Fibroblast of upper back skin (primary cell): ENCODE data around the gene DUSP14.
"Not testable (repeated sequence)": the region's sequence is repeated elsewhere in the genome, so short reads cannot be mapped to it uniquely, and the experiment has no call there.

Source experiments
- DNase-seq: peaks from one replicate; pipeline ENCODE4 v3.0.0-alpha.2; 2013

The DUSP14 gene

DNA sequence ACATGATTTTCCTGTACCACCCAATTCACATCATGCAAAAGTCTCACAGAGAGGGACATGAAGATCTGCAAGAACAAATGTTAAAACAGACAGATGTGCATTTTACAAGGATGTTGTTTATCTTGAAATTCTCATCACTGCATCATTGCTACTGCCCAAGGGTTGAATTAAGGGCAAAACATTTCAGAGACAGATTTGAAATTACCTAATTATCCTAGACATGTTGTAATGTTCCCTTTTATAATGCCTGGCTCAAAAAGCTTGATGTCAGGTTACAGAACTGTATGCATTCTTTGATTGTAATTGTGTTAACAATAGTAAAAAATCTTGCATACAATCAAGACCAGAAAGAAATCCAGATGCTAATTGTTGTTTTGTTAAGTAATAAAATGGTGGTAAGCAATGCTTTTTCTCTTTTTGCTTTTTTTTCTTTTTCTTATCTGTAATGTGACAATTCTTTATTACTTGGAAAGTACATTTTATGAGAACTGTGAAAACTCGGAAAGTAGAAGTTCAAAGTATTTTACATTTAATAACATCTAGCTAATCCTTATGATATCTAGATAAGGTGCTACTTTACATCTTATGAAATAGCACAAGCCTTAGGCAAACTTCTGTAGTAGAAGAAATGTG, 3.6 kb upstream of the DUSP14 start:
- no peak for DNase-seq

DNA sequence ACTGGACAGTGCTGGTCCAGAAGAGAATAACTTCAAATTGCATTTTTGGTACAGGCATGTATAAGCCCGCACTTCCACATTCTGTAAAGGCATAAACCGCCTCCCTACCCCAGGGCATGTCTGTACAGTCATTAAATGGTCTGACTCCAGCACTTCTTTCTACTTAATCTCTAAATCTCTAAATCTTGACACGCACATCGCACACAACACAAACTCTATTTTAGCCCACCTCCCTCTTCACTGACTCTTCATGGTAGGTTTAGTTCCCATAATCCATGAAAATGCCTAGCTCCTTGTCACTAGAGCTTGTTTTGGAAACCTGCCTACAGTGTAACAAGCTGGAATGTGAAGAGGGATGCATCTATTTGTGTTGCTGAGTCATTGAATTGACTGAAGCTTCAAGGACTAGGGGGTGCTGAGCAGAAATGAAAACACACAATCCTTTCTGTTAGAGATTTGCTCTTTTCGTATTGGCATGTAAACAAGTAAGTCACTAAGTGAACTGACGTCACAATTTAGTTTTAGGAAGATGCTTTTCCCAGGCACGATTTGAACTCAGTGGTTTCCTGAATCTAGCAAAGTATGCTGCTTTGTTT, 1.6 kb upstream of the DUSP14 start:
- peak; percentile 96 for DNase-seq

DNA sequence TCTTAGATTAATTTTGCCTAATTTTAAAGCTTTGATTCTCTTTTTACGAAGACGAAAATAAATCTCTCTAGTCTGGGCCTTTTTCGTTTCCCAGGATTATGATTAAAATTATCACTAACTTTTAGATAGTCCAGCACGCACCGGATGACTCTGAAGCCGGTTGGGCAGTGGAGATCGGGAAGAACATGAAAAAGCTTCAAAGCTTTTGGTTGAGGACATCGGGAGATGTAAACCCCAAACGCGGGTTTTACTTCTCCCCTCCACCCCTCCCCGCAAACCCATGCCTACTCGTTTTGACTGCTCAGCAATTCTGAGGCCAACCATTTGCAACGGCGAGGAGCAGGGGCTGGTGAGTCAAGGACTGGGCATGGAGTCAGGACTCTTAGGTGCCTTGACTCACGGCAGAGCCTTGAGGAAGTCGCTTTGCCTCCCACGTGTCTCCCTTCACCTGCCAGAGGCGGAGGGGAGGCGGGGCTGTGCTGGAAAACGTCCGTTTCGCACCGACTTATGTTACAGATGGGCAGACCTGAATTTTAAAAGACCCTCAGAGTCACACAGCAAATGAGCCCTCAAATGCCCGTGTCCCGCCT, 989 bp upstream of the DUSP14 start:
- peak; percentile 95 for DNase-seq

DNA sequence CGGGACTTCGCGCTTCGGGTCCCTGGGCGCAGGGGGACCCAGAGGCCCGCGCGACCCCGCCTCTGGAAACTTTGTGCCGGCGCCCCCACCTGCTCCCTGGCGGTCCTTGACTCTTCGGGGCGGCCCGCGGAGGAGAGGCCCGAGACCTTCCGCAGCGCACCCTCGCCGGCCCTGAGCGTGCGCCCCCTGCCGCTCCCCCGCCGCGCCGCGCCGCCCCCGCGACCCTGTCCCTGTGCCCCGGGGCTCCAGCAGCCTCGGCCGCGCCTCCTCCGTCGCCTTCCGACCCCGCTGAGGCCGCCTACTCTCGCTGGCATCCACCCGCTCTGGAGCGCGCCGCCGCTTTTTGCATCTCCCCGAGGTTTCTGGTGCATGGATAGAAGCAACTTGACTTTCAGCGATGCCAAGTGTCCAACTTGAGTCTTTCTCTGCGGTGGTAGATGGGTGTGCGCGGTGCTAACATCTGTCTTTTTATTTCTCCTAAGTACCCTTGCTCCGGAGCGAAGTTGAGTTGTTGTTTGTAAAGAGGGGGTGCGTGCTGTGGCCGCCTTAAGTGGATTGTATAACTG, 414 bp downstream of the DUSP14 start:
- peak; percentile 39 for DNase-seq

DNA sequence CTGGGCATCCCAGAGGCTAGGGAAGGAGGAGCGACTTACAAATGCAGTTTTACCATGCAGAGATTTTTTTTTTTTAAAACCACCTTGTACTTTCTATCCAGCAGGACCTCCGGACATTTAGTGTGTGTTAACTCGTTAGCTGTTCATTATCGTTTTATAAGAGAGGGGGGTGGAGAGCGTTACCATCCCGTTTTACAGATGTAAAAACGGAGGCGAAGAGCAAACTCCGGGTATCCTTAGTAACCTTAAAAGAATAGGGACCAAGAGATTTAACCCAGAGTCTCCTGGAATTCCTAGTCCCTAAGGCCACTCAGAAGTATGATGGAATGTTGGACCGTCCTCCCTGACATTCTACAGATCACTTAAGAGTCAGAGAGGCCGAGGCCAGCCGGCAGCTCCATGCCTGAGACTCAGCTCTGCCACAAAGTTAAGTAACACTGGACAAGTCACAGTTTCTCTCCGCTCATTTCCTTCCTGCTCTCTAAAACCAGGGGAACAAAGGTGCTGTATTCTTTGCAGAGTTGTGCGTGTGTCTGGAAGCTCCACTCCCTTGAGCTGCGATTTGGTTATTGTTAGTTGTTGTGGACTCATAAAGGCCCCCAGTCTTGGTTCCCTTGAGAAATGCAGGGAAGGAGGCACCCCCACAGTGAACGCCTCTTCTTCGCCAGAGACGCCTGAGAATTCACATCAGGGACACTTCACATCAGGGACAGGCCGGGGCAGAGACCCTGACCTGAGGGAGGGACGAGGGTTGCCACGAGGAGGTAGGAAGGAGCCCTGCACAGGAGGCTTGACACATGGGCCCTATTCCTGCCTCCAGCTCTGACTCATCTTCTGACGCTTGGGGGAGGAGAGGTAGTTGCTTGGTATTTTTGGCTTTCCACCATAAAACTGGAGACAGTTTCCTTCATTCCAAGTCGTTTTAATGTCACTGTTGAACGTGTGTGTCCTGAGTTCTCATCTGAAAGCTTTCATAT, 1.2 kb downstream of the DUSP14 start:
- DNase-seq: peak; percentile 90

DNA sequence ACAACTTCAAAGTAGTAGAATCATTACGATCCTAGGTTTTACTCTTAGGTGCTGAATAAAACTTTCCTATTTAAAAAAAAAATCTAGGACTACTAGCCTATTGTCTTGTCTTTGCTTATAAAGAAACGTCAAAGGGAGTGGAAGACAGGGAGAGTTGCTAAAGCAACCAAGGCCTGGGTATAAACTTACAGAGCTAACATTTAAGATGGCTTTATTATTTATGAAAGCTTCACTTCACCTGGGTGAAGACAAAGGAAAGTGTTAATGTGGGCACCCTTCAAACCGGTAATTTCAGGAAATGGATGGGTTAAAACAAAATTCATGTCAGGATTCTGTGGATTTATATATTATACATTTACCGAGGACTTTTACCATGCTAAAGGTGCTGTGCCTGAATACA, 2.5 kb downstream of the DUSP14 start:
- no peak for DNase-seq

DNA sequence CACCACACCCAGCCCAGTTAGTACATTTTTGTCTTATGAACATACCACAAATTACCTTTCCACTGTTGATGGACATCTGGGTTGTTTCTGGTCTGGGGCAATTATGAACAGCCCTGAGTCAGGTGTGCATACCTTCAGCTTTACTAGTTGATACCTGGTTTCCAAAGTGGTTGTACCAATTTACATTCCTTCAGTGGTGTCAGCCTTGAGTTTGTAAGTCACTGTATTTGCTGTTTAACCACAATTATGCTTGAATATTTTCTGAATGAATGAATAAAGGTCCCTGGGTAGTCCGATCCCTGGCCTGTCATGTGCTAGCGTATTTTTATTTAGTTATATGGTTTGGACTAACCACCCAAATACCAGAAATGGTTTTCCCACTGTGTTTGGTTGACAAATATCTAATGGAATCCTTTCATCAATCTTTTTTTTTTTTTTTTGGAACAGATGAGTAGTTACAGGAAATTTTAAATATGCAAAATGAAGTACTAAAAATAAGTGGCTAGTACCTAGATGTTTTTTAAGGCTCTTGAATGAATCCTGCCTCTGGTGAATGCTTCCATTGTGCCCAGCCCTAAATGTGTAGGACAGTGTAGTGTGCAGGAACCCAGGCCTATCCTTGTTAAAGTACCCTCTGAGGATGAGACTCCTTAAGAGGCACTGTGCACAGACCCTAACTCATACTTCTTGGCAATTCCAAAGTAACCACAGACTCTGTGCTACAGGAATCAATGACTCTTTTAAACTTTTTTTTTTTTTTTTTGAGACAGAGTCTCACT, 3.7 kb downstream of the DUSP14 start:
- peak; percentile 97 for DNase-seq

DNA sequence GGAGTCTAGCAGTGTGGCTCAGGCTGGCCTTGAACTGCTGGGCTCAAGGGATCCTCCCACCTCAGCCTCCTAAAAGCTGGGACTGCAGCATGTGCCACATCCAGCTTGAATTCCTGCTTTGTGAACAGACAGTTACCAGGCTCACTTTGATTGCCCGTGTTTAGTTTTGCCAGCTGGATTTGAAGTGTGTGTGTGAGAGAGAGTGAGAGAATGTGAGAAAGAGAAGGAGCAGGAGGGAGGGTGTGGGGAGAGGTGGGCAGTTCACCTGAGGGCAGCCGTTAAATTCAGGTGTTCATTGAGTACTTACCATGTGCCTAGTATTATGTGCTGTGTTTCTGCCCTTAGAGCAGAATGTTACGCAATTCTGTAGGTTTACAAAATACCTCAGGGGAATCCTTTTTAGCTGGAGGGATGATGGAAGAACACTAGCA, 4.7 kb downstream of the DUSP14 start:
- no peak for DNase-seq

DNA sequence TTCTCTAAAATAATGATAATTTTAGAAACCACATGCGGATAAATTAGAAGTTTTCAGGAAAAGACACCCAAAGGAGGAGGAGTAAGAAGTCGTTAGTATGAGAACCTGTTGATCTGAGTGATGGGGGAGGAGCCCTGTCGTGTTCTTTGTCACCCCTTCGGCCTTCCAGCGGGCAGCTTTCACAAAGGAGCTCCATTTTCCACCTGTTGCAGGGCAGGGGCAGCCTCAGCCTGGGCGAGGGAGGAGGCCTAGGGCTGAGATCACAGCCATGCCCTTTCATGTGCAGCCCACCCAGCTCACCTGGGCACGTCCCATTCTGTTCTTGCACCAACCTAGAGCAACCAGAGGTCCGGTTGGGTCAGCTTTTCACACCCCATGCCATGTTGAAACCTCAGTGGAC, 5.3 kb downstream of the DUSP14 start:
- no peak for DNase-seq

DNA sequence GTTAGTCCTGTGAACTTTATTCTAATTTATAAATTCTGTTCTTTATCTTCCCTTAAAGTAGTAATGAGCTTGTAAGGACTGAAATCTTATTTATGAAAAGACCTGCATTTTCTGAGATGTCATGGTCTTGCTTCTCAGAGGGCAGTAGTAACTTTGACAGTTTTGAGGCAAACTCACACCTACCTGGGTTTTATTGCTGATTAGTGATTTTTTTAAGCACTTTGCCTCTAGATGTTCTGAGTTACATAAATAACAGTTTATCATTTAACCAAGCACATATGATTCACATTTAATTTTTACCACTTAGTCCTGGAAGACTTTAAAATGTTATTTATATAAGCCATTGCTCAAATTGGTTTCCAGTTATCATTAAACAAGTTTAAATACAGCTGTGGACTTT, 10.7 kb downstream of the DUSP14 start:
- DNase-seq: no peak

DNA sequence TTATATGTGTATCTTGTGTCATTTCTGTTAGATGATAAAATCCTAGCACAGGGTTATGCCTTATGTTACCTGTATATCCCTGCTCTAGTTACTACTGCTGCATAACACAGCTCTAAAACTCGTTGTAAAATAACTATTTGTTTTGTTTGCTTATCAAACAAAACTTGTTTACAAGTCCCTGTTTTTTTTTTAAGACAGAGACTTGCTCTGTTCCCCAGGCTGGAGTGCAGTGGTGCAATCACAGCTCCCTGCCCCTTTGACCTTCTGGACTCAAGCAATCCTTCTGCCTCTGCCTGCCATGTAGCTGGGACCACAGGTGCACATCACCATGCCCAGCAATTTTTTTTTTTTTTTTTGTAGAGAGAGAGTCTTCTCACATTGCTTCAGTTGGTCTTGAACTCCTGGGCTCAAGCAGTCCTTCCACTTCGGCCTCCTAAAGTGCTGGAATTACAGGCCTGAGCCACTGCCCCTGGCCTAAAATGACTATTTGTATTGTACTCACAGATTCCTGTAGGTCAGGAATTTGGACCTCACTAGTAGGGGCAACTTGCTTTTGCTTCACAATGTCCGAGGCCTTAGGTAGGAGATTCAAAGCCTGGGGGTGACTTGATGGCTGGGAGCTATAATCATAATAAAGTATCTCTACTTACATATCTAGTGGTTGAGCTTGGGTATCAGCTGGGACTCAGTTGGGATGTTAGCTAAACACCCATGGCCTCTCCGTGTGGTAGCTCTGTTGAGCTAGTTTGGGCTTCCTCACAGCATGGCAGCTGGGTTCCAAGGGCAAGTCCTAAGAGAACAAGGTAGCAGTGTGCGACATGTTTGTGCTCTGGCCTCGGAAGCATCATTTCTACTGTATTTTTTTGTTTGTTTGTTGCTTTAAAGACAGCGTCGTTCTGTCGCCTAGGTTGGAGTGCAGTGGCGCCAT, 12.6 kb downstream of the DUSP14 start:
- DNase-seq: no peak

DNA sequence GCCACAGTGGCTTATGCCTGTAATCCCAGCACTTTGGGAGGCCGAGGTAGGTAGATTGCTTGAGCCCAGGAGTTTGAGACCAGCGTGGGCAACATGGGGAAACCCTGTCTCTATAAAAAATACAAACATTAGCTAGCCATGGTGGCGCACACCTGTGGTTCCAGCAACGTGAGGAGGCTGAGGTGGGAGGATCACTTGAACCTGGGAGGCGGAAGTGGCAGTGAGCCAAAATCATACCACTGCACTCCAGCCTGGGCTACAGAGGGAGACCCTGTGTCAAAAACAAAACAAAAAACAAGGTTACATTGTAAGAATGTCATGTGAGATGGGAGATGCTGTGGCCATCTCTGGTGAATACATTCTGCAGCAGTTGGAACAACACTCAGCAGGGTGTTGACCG, 13.5 kb downstream of the DUSP14 start:
- DNase-seq: no peak

DNA sequence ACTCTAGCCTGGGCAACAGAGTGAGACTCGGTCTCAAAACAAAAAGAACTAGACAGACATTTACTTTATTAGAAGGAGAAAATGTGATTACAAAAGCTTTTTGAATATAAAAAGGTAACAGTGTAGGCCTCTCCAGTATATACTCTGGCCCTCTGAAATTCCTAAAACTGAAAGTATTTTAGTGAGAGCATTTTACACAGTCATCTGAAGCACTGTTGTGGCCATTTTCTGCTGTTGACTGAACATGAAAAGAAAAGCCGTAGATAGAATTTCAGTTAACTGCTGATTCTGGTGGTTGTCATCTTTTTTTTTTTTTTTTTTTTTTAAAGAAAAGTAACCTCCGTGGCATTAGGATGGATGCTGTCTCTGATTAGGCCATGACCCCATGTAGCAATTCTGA, 15.6 kb downstream of the DUSP14 start:
- no peak for DNase-seq

DNA sequence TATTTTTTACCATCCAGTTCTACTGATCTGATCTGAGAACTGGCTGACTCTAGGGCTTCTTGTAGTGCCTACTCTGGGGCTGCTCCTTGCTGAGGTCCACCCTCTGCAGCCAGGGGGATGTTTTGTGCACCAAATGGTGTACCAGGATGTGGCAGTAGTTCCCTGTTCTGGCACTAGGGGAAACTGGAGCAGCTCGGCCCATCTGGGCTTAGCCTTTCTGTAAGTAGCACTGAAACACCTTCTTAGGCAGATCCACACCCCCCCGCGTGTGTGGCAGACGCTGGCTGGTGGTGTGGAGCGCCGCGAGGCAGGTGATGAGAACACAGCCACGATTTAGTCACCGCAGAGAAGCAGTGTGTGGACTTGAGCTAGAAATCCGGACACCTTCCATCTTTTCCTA, 17.0 kb downstream of the DUSP14 start:
- peak; percentile 30 for DNase-seq

DNA sequence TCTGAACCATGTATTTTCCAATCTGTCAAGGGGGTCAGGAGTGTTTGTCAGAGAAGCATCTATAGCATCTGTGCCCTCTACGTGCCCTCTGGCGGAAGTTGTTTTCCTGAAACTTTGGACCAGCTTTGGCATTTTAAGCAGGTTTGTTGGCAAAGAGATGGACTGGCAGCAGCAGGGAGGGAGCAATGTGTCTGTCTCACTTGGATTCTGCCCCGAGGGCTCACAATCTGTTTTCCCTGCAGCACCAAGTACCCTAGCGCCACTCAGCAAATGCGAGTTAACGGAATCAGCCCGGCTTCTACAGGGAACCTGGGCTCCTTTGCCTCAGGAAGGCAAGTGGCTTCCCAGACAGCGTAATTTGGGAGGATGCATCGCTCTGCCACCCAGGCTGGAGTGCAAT, 17.4 kb downstream of the DUSP14 start:
- no peak for DNase-seq

DNA sequence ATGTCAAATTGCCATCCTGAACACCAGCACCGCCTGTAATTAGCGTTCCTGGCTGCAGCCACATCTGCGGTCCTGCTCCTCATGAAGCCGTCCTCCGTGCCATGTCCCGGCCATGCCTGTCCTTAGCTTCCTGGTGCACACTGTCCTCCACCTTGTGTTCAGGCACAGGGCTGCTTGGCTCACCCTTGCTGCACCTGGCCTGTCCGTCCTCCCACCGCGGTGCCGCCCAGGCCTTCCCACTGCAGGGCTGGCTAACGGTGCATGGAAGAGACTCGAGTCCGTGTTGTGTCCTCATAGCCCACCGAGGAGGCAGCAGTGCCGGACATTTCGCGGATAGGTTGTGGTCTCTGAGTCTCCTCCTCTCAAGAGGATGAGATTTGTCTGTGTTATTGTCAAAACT, 20.4 kb downstream of the DUSP14 start:
- no peak for DNase-seq

DNA sequence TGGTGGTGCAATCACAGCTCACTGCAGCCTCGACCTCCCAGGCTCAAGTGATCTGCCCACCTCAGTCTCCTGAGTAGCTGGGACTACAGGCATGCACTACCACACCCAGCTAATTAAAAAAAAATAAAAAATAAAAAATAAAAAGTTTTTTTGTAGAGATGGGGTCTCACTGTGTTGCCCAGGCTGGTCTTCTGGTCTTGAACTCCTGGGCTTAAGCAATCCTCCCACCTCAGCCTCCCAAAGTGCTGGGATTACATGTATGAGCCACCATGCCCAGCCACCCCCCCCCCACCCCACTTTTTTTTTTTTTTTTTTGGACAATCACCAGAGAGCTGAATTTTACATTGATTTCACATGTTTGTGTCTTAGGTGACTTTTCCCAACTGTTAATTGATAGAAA, 22.0 kb downstream of the DUSP14 start:
- DNase-seq: not testable (repeated sequence)

DNA sequence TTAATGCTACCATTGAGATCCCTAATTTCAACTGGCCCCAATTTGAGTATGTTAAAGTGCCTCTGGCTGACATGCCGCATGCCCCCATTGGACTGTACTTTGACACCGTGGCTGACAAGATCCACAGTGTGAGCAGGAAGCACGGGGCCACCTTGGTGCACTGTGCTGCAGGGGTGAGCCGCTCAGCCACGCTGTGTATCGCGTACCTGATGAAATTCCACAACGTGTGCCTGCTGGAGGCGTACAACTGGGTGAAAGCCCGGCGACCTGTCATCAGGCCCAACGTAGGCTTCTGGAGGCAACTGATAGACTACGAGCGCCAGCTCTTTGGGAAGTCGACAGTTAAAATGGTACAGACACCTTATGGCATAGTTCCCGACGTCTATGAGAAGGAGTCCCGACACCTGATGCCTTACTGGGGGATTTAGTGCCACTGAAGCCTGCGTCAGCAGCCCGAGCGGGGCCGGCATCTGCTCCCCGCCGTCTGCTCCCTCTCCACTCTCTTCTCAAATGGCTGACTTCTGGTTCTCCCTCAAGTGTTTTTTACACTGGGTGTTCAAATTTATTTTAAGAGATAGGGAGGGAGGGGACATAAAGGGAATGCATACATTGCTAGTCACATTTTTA, 22.9 kb downstream of the DUSP14 start:
- no peak for DNase-seq

DNA sequence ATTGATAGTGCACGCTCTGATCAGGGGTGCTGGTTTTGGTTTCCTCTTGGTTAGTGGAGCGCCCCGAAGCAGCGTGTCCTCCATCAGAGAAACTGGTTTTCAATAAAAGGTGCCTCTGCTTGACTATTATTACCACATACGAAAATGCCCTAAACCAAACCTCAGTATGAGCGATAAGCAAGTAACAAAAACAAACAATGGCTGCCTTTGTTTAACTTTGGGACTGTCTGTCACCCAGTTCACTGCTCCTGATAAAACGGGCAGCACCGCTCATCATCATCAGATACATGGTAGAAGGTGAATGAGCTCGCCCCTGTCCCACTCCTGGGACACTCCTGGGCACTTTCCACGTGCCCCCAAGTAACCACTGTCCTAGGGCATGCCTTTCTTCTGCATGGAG, 24.0 kb downstream of the DUSP14 start:
- no peak for DNase-seq

DNA sequence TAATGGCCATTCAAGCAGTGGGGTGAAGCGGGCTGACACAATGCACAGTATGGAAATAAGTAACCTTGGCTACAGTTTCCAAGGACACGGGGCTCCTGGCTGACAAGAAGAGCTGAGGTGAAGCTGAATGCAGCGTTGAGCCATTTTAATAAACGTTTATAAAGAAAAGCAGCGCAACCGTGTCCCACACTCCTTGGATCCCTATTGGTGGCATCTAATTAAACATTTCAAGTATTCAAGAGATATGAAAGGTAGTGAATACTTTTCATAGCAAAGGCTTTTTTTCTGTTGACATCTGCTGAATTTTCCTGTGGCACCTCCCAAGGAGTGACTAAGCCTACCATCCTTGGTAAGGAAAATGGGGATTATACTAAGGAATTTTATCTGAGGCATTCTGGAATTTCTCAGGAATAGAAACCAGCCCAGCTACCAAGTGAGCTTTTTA, 26.5 kb downstream of the DUSP14 start:
- peak; percentile 68 for DNase-seq

DNA sequence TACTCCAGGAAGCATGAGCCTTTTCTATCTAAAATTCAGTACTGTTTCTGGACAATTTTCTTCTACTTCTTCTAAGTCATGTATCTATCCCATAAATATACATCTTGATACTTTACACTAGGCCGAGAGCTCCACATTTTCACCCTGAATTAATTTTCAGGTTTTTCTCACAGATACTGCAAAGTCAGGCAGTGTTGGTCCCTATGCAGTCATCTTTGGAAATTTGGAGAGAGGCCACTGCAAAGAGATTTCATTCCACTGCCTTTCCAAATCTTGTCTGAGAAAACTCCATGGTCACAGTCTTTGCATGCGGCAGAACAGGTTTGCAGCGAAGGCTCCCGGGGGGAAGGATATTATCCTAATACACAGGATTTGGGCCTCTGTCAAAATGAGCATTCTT, 28.2 kb downstream of the DUSP14 start:
- DNase-seq: no peak
